ENCODE measurements around the gene CHRNA5.
"Not testable (repeated sequence)": the region's sequence is repeated elsewhere in the genome, so short reads cannot be mapped to it uniquely, and the experiment has no call there.

Gene CHRNA5

DNA sequence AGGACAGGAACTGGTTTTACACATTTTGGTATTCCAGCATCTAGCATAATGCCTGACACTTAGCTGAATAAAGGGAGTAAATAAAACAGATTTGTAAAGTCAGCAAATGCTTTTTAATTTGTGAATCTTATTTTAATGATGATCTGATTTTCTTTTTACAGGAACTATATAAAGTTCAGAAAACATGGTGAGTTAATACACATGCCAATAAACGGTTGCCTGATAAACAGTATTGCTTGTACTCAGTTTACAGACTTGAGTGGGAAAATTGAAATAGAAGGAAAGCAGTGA is 23.6 kb upstream of the CHRNA5 start:
- peak overlapping the region; percentile 96 to 99 (median 99) for H3K27ac Mint-ChIP-seq
- peaks cover 39% of the 10 kb centered on the region for H3K36me3 Mint-ChIP-seq (ENCODE audit: low read depth)
- TF ChIP-seq, protein P1, sequence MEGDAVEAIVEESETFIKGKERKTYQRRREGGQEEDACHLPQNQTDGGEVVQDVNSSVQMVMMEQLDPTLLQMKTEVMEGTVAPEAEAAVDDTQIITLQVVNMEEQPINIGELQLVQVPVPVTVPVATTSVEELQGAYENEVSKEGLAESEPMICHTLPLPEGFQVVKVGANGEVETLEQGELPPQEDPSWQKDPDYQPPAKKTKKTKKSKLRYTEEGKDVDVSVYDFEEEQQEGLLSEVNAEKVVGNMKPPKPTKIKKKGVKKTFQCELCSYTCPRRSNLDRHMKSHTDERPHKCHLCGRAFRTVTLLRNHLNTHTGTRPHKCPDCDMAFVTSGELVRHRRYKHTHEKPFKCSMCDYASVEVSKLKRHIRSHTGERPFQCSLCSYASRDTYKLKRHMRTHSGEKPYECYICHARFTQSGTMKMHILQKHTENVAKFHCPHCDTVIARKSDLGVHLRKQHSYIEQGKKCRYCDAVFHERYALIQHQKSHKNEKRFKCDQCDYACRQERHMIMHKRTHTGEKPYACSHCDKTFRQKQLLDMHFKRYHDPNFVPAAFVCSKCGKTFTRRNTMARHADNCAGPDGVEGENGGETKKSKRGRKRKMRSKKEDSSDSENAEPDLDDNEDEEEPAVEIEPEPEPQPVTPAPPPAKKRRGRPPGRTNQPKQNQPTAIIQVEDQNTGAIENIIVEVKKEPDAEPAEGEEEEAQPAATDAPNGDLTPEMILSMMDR (IDR thresholded peaks at IDR 0.05; ENCODE audit: unreplicated experiment in 3 of 3) = no peak
- H3K4me3 Mint-ChIP-seq = peak overlapping the region; percentile 93 to 100 (median 97)
- peaks cover 30% of the 10 kb centered on the region for H3K4me1 Mint-ChIP-seq
- no peaks in the 10 kb centered on the region for H3K27me3 Mint-ChIP-seq (ENCODE audit: low read depth)
- no peaks in the 10 kb centered on the region for H3K9me3 Mint-ChIP-seq

DNA sequence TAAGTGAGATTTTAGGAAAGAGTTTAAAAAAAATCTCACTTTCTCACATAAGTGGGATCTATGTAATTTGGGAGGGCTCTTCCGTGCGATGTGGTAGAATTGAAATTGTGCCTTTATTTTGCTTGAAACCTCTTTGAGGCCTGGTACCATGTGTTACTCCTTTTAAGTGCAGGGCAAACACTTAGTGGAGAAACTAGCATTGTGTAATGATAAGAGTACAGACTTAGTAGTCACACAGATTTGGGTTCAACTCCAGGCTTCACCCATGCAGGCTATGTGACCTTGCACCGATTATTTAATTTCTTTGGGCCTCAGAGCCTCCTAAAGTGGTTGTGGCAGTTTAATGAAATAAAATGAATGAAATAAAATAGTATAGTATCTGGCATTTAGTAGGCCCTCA is 22.7 kb upstream of the CHRNA5 start:
- H3K27ac Mint-ChIP-seq = no peak overlapping the region
- H3K4me1 Mint-ChIP-seq = peaks cover 27% of the 10 kb centered on the region
- no peaks in the 10 kb centered on the region for H3K27me3 Mint-ChIP-seq (ENCODE audit: low read depth)
- TF ChIP-seq, protein P1 (IDR thresholded peaks at IDR 0.05; ENCODE audit: unreplicated experiment in 3 of 3) = no peak
- H3K36me3 Mint-ChIP-seq (ENCODE audit: low read depth) = peaks cover 47% of the 10 kb centered on the region
- peak overlapping the region; percentile 71 to 86 (median 81) for H3K4me3 Mint-ChIP-seq
- no peaks in the 10 kb centered on the region for H3K9me3 Mint-ChIP-seq

DNA sequence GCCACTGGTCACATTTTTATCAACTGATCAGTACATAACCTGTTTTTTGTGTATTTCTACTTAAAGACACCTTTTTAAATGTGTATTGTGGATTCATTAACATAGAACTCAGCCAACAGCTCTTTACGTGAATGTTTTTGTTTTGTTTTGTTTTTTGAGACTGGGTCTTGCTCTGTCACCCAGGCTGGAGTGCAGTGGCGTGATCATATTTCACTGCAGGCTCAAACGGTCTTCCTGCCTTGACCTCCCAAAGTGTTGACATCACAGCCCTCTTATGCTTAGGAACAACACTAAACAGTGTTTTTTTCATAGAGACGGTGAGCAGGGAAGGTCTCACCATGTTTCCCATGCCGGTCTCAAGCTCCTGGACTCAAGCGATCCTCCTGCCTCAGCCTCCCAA is 15.1 kb upstream of the CHRNA5 start:
- Mint-ChIP-seq H3K4me3 (no peak overlapping the region), H3K9me3 (no peaks in the 10 kb centered on the region), H3K4me1 (no peaks in the 10 kb centered on the region), H3K36me3 (ENCODE audit: low read depth) (peaks cover 39% of the 10 kb centered on the region), H3K27me3 (ENCODE audit: low read depth) (no peaks in the 10 kb centered on the region), H3K27ac (no peak overlapping the region)
- TF ChIP-seq, protein P1 (IDR thresholded peaks at IDR 0.05; ENCODE audit: unreplicated experiment in 3 of 3) = no peak

DNA sequence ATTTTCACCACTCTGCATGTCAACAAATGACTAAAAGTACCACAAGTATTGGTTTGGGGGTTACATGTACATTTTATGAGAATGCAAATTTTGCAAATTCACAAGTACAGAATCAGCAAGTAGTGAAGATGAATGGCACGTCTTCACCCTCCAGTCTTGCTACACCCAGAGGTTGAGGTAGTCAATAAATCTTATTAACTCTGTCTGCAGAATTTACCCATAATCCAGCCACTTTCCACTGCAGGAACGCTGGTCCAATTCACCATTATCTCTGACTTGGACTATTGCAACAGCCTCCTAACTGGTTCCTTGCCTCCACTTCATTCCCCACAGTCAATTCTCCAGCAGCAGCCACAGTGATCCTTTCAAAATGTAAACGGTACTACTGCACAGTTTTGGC is 14.5 kb upstream of the CHRNA5 start:
- H3K4me3 Mint-ChIP-seq = no peak overlapping the region
- H3K36me3 Mint-ChIP-seq (ENCODE audit: low read depth) = peaks cover 33% of the 10 kb centered on the region
- no peaks in the 10 kb centered on the region for H3K27me3 Mint-ChIP-seq (ENCODE audit: low read depth)
- H3K27ac Mint-ChIP-seq = no peak overlapping the region
- TF ChIP-seq, protein P1 (IDR thresholded peaks at IDR 0.05; ENCODE audit: unreplicated experiment in 3 of 3) = no peak
- H3K9me3 Mint-ChIP-seq = no peaks in the 10 kb centered on the region
- H3K4me1 Mint-ChIP-seq = no peaks in the 10 kb centered on the region

DNA sequence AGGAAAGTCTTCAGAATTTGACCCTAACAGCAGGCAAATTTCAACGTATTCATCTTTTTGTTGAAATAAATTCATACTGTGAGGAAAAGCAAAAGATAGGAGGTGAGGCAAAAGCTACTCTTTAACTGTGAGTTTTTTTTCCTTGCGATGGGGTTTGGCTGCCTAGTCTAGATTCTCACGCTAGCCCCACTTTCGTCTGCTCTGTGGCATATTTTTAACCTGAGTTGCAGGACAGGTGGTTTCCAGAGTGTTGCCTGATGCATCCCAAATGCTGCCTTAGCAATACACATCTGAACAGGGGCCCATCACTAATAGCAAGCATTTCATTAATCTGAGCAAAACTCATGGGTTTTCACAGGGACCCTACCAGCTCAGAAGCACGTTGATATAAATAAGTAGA is 13.4 kb upstream of the CHRNA5 start:
- H3K27me3 Mint-ChIP-seq (ENCODE audit: low read depth) = peaks cover 2% of the 10 kb centered on the region
- no peak overlapping the region for H3K27ac Mint-ChIP-seq
- TF ChIP-seq, protein P1 (IDR thresholded peaks at IDR 0.05; ENCODE audit: unreplicated experiment in 3 of 3) = no peak
- H3K36me3 Mint-ChIP-seq (ENCODE audit: low read depth) = peaks cover 22% of the 10 kb centered on the region
- H3K9me3 Mint-ChIP-seq = no peaks in the 10 kb centered on the region
- H3K4me3 Mint-ChIP-seq = no peak overlapping the region
- no peaks in the 10 kb centered on the region for H3K4me1 Mint-ChIP-seq

DNA sequence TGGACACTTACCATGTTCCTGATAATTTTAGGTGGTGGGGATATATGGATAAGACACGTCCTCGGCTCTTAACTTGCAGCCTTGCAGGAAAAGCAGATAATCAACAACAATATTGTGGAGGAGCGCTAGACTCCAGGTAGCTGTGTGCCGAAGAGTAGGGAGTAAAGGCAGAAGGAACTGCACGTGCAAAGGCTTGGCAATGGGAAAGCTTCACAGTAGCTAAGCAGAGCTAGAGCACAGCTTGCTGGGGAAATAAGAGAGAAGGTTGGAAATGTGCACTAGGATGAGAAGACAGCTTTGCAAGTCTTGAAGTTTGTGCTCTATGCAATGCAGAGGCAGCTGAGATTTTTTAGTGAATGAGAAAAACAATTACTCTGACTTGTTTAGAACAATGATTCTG is 12.7 kb upstream of the CHRNA5 start:
- Mint-ChIP-seq H3K4me1 (no peaks in the 10 kb centered on the region), H3K27me3 (ENCODE audit: low read depth) (peaks cover 4% of the 10 kb centered on the region), H3K27ac (no peak overlapping the region), H3K9me3 (no peaks in the 10 kb centered on the region), H3K36me3 (ENCODE audit: low read depth) (peaks cover 16% of the 10 kb centered on the region), H3K4me3 (no peak overlapping the region)
- TF ChIP-seq, protein P1 (IDR thresholded peaks at IDR 0.05; ENCODE audit: unreplicated experiment in 3 of 3) = no peak

DNA sequence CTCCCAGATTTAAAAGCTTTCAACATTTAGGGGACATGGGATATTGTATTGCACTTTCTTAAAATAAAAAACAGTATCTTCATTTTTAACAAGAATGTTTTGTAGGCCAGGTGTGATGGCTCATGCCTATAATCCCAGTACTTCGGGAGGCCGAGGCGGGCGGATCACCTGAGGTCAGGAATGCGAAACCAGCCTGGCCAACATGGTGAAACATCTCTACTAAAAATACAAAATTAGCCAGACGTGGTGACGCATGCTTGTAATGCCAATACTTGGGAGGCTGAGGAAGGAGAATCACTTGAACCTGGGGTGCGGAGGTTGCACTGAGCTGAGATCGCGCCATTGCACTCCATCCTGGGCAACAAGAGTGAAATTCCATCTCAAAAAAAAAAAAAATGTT is 5.1 kb upstream of the CHRNA5 start:
- not testable (repeated sequence) for H3K27ac Mint-ChIP-seq; H3K4me1 Mint-ChIP-seq; H3K36me3 Mint-ChIP-seq (ENCODE audit: low read depth); H3K9me3 Mint-ChIP-seq; H3K4me3 Mint-ChIP-seq
- H3K27me3 Mint-ChIP-seq (ENCODE audit: low read depth) = peaks cover 18% of the 10 kb centered on the region
